ENCODE results near the gene PLCXD1. TPM values are rescaled to one million over a fixed set of nuclear protein-coding genes. Genes with fewer than 3 reads are reported as not detected.
"Not testable (repeated sequence)": the region's sequence is repeated elsewhere in the genome, so short reads cannot be mapped to it uniquely, and the experiment has no call there.

PLCXD1 gene
- total RNA-seq, 2 experiments from 2014 or later: 41.1 to 67.9 TPM

DNA sequence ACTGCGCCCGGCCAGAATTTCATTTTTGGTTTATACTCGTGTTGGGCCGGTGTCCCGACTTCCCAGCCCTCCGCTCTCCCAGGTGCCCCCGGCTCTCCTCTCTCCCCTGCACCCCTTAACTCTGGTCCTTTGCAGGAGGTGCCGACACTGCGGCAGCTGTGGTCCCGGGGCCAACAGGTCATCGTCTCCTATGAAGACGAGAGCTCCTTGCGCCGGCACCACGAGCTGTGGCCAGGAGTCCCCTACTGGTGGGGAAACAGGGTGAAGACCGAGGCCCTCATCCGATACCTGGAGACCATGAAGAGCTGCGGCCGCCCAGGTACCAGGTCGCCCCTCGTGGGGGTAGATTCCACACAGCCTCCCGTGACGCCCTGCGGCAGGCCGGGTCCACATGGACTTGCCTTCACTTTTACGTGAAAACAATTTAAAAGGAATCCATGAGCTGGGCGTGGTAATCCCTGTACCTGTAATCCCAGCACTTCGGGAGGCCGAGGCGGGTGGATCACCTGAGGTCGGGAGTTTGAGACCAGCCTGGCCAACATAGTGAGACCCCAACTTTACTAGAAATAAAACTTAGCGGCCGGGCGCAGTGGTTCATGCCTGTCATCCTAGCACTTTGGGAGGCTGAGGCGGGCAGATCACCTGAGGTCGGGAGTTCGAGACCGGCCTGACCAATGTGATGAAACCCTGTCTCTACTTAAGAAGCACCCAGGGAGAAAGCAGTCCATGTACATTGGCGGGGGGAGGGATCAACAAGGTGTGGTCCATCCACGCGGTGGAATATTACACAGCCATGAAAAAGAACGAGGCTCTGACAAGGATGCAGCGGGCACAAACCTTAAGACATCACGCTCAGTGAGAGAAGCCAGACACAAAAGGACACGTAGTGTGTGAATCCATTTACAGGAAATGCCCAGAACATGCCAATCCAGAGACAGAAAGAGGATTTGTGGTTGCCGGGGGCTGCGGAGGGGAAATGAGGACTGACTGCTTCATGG, 12.0 kb downstream of the PLCXD1 start:
- DNase-seq (peak; percentile 23), ATAC-seq (no peak)
- no peak overlapping the region for H3K4me3 Mint-ChIP-seq
- H3K9me3 Mint-ChIP-seq (ENCODE audit: low read depth): no peaks in the 10 kb centered on the region
- H3K27me3 Mint-ChIP-seq: no peaks in the 10 kb centered on the region
- H3K36me3 Mint-ChIP-seq: peaks cover 58% of the 10 kb centered on the region
- H3K4me1 Mint-ChIP-seq: no peaks in the 10 kb centered on the region
- no peak overlapping the region for H3K27ac Mint-ChIP-seq
- CTCF ChIA-PET: no interaction called here

DNA sequence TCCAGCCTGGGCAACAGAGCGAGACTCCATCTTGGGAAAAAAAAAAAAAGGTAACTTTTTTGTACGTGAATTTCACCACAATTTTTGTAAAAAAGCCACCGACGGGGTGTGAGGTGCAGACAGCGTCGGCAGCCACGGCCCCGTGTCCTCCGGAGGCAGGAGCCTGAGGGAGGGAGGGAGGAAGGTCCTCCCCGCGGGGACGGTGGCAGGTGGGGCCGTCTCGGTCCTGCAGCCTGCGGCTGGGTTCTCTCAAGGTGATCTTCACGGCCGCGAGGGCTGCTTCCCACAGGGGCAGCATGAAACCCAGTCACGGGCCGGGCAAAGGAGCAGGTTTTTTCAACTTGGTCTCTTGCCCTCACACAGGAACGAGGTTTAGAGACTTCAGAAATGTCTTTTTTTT, 14.0 kb downstream of the PLCXD1 start:
- no peaks in the 10 kb centered on the region for H3K9me3 Mint-ChIP-seq (ENCODE audit: low read depth)
- DNase-seq (no peak), ATAC-seq (no peak)
- CTCF ChIA-PET: no interaction called here
- H3K27me3 Mint-ChIP-seq: no peaks in the 10 kb centered on the region
- no peak overlapping the region for H3K4me3 Mint-ChIP-seq
- no peak overlapping the region for H3K27ac Mint-ChIP-seq
- H3K36me3 Mint-ChIP-seq: peaks cover 58% of the 10 kb centered on the region
- H3K4me1 Mint-ChIP-seq: no peaks in the 10 kb centered on the region

DNA sequence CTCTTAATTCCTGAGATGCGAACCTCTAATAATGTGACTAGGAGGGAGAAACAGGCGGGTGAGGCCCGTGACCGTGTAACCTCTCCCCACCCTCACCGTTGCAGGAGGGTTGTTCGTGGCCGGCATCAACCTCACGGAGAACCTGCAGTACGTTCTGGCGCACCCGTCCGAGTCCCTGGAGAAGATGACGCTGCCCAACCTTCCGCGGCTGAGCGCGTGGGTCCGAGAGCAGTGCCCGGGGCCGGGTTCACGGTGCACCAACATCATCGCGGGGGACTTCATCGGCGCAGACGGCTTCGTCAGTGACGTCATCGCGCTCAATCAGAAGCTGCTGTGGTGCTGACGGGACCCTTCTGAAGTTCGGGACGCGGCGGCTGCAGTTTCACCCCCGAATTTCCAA, 17.8 kb downstream of the PLCXD1 start:
- no peak overlapping the region for H3K4me3 Mint-ChIP-seq

DNA sequence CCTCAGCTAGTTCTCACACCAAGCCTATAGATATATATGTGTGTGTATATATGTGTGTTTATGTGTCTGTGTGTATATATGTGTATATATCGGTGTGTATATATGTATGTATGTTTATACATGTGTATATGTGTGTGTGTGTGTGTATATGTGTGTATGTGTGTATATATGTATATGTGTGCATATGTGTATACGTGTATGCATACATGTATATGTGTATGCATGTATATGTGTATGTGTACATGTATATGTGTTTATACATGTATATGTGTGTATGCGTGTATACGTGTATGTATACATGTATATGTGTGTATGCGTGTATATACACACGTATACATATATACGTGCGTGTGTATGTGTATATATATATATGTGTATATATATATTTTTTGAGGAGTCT, 19.2 kb downstream of the PLCXD1 start:
- ATAC-seq: no peak
- H3K4me1 Mint-ChIP-seq: no peaks in the 10 kb centered on the region
- no peak for DNase-seq
- no peak overlapping the region for H3K27ac Mint-ChIP-seq
- no peaks in the 10 kb centered on the region for H3K27me3 Mint-ChIP-seq
- peaks cover 53% of the 10 kb centered on the region for H3K36me3 Mint-ChIP-seq
- no peak overlapping the region for H3K4me3 Mint-ChIP-seq
- no peaks in the 10 kb centered on the region for H3K9me3 Mint-ChIP-seq (ENCODE audit: low read depth)
- CTCF ChIA-PET: no interaction called here

More for the DNA sequence above, 17.8 kb downstream of the PLCXD1 start:
- CTCF ChIA-PET: no interaction called here
- H3K27me3 Mint-ChIP-seq: no peaks in the 10 kb centered on the region
- H3K27ac Mint-ChIP-seq: no peak overlapping the region
- H3K4me1 Mint-ChIP-seq: no peaks in the 10 kb centered on the region
- H3K9me3 Mint-ChIP-seq (ENCODE audit: low read depth): no peaks in the 10 kb centered on the region
- ATAC-seq (no peak), DNase-seq (no peak)
- H3K36me3 Mint-ChIP-seq: peaks cover 52% of the 10 kb centered on the region

DNA sequence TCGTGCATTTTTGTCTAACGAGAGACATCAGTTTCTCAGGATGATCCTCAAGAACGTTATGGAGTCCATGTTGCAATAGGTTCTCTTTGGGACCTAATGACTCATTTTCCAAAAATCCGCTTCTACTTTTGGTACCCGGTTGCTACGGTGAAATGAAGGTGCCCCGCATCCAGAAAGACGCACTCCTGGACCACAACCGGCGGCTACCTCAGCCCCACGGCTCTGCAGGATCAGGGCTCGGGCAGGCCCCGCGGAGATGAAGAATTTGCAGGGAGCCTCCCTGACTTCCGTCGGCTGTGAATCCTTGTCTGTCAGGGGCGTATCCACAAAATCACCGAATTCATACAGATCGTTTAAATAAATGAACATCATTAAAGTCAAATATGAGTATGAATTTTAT, 21.8 kb downstream of the PLCXD1 start:
- no peak overlapping the region for H3K27ac Mint-ChIP-seq

DNA sequence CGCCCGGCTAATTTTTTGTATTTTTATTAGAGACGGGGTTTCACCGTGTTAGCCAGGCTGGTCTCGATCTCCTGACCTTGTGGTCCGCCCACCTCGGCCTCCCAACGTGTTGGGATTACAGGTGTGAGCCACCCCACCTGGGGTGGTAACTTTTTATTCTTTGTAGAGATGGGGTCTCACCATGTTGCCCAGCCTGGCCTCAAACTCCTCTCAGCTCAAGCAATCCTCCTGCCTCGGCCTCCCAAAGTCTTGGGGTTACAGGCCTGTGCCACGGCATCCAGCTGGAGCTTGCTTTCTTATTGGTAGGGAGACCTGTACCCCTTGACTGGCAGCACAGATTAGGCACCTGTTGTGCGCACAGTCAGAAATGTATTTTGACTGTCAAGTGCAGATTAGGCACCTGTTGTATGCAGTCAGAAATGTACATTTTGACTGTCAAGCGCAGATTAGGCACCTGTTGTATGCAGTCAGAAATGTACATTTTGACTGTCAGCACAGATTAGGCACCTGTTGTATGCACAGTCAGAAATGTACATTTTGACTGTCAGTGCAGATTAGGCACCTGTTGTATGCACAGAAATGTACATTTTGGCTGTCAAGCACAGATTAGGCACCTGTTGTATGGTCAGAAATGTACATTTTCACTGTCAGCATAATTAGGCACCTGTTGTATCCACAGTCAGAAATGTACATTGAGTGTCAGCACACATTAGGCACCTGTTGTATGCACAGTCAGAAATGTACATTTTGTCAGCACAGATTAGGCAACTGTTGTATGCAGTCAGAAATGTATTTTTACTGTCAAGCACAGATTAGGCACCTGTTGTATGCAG, 24.8 kb downstream of the PLCXD1 start:
- ATAC-seq: peak; percentile 35
- DNase-seq; CTCF ChIA-PET; H3K4me3 Mint-ChIP-seq; H3K9me3 Mint-ChIP-seq (ENCODE audit: low read depth); H3K4me1 Mint-ChIP-seq; H3K27me3 Mint-ChIP-seq; H3K27ac Mint-ChIP-seq: not testable (repeated sequence)
- peaks cover 53% of the 10 kb centered on the region for H3K36me3 Mint-ChIP-seq

More for the DNA sequence above, 21.8 kb downstream of the PLCXD1 start:
- DNase-seq (no peak), ATAC-seq (no peak)
- no peaks in the 10 kb centered on the region for H3K4me1 Mint-ChIP-seq
- H3K36me3 Mint-ChIP-seq: peaks cover 60% of the 10 kb centered on the region
- H3K4me3 Mint-ChIP-seq: no peak overlapping the region
- CTCF ChIA-PET: no interaction called here
- H3K27me3 Mint-ChIP-seq: no peaks in the 10 kb centered on the region
- no peaks in the 10 kb centered on the region for H3K9me3 Mint-ChIP-seq (ENCODE audit: low read depth)

DNA sequence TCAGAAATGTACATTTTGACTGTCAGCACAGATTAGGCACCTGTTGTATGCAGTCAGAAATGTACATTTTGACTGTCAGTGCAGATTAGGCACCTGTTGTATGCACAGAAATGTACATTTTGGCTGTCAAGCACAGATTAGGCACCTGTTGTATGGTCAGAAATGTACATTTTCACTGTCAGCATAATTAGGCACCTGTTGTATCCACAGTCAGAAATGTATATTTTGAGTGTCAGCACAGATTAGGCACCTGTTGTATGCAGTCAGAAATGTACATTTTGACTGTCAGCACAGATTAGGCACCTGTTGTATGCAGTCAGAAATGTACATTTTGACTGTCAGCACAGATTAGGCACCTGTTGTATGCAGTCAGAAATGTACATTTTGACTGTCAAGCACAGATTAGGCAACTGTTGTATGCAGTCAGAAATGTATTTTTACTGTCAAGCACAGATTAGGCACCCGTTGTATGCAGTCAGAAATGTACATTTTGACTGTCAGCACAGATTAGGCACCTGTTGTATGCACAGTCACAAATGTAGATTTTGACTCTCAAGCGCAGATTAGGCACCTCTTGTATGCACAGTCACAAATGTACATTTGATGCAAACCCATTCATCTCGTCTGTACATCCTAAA, 25.6 kb downstream of the PLCXD1 start:
- H3K27me3 Mint-ChIP-seq: not testable (repeated sequence)

DNA sequence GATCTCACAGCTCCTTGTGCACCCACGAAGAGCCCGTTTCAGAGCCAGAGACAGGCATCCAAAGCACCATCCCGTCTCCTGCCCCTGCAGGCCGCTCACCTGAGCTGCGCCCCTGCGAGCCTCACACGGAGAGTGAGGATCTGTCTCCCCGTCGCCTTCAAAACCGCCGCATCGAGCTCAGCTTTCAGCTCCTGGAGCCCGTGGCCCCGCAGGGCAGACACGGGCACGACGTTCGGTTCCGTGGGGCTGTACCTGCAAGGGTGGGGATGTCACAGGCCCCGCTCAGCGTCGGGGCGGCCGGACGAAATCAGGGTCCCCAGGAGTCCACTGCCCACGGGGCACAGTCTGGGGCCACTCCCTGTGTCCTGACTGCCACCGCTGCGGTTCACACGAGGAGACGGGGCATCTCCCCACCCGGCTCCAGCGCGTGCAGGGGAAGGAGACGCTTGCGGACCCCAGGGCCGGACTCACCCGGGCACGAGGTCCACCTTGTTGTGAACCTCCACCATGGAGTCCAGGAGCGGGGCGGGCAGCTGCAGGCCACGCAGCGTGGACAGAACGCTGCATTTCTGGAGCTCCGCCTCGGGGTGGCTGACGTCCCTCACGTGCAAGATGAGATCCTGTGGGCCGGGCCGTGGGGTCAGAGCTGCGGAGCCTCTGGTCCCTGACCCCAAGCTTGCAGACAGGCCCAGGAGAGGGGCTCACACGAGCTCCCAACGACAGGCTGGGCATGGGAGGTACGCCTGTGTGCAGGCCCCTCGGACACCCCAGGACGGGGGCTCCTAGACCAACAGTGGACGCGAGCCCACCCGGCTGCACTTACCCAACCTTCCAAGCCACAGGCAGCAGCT, 26.3 kb downstream of the PLCXD1 start:
- H3K36me3 Mint-ChIP-seq: peaks cover 47% of the 10 kb centered on the region
- no peaks in the 10 kb centered on the region for H3K27me3 Mint-ChIP-seq
- no peak overlapping the region for H3K27ac Mint-ChIP-seq
- no peaks in the 10 kb centered on the region for H3K9me3 Mint-ChIP-seq (ENCODE audit: low read depth)
- CTCF ChIA-PET: no interaction called here
- H3K4me3 Mint-ChIP-seq: no peak overlapping the region
- ATAC-seq (no peak), DNase-seq (no peak)
- H3K4me1 Mint-ChIP-seq: no peaks in the 10 kb centered on the region

More for the DNA sequence above, 25.6 kb downstream of the PLCXD1 start:
- H3K9me3 Mint-ChIP-seq (ENCODE audit: low read depth); H3K4me3 Mint-ChIP-seq; H3K4me1 Mint-ChIP-seq; H3K27ac Mint-ChIP-seq; ATAC-seq; CTCF ChIA-PET; DNase-seq: not testable (repeated sequence)
- peaks cover 49% of the 10 kb centered on the region for H3K36me3 Mint-ChIP-seq

DNA sequence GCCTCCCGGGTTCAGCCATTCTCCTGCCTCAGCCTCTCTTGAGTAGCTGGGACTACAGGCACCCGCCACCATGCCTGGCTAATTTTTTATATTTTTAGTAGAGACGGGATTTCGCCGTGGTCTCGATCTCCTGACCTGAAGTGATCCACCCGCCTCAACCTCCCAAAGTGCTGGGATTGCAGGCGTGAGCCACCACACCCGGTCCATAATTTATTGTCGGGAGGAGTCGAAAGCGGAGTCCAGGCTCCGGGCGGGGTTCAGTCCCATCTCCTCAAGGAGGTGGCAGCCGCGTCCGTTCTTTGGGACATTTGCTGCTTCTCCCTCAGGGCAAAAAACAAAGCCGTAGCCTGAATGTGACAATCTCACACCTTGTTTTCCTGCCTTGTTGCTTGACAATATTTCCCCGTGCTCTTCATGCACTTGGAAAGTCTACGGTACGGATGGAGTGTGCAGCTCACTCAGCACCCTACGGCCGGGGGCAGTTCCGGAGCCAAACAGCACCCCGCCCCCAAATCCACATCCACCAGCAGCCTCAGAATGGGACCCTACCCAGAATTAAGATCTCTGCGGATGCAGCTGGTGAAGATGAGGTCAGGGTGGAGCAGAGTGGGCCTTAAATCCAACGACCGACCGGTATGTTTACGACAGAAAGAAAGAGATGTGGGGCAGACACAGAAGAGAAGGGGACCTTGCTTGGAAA, 27.8 kb downstream of the PLCXD1 start:
- DNase-seq: no peak
- Mint-ChIP-seq H3K9me3 (ENCODE audit: low read depth) (no peaks in the 10 kb centered on the region), H3K27me3 (no peaks in the 10 kb centered on the region), H3K4me3 (no peak overlapping the region), H3K4me1 (no peaks in the 10 kb centered on the region), H3K36me3 (peaks cover 49% of the 10 kb centered on the region), H3K27ac (no peak overlapping the region)
- CTCF ChIA-PET: no interaction called here
- ATAC-seq: no peak

DNA sequence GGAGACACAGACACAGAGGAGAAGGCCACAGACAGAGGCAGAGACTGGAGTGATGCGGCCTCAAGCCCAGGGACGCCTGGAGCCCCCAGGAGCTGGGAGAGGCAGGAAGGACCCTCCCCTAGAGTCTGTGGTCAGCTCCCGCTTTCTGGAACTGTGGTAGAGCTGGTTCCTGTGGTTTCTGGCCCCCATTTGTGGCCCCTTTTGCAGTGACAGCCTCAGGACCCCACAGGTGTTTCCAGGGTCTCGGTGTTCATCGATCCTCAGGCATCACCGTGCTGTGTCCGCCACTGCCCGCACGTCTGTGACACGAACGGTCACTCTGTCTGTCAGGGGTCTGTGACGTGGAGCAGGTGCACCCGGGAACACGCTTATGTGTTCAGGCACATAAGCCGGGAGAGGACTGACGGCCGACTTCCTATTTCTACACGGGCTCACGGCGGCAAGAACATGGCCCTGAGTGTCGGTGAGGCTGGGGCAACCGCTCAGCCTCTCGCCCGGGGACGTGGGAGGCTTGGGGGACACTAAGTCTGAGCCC, 29.5 kb downstream of the PLCXD1 start:
- H3K36me3 Mint-ChIP-seq: peaks cover 42% of the 10 kb centered on the region
- CTCF ChIA-PET: no interaction called here

DNA sequence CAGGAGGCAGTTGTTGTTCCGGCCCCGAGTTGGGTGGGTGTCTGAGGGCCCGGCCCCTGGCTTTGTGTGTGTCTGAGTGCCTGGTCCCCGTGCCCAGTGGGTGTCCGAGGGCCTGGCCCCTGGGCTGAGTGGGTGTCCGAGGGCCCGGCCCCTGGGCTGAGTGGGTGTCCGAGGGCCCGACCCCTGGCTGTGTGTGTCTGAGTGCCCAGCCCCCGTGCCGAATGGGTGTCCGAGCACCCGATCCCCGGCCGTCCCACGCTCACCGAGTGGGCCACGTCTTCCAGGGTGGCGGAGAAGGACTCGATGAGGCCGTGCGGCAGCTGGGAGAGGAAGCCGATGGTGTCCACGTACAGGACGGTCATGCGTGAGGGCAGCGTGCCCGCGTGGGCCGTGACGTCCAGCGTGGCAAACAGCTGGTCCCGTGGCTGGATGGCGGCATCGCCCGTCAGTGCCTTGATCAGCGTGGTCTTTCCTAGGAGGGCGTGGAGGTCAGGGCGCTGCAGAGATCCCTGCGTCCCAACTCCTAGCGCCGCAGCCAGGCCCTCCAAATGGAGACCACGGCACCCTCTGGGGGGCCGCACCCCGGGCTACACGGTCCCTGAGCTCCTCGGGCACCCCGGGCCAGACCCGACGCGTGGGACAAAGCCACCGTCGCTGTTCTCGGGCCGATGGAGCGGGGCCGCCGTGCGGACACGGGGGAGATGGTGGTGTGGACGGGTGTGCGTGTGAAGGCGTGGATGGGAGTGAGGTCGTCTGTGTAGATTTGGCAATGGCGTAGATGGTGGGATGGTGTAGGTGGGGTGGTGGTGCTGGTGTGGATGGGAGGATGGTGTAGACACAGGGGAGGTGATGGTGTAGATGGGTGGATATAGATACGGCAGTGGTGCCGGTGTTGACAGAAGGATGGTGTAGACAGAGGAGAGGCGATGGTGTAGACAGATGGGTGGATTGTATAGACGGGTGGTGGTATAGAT, 30.3 kb downstream of the PLCXD1 start:
- H3K36me3 Mint-ChIP-seq: peaks cover 35% of the 10 kb centered on the region
- no peak overlapping the region for H3K4me3 Mint-ChIP-seq
- H3K9me3 Mint-ChIP-seq (ENCODE audit: low read depth): no peaks in the 10 kb centered on the region
- no peak overlapping the region for H3K27ac Mint-ChIP-seq
- CTCF ChIA-PET: no interaction called here
- H3K4me1 Mint-ChIP-seq: no peaks in the 10 kb centered on the region
- H3K27me3 Mint-ChIP-seq: no peaks in the 10 kb centered on the region
- ATAC-seq (no peak), DNase-seq (no peak)

More for the DNA sequence above, 29.5 kb downstream of the PLCXD1 start:
- DNase-seq (no peak), ATAC-seq (no peak)
- no peaks in the 10 kb centered on the region for H3K27me3 Mint-ChIP-seq
- no peaks in the 10 kb centered on the region for H3K9me3 Mint-ChIP-seq (ENCODE audit: low read depth)
- no peaks in the 10 kb centered on the region for H3K4me1 Mint-ChIP-seq
- H3K4me3 Mint-ChIP-seq: no peak overlapping the region
- H3K27ac Mint-ChIP-seq: no peak overlapping the region
